RWPE1 (cell line): Measurements from ENCODE around the gene USP9X.

Source experiments
- CTCF ChIA-PET: fragments of 350-600 bp; sonication (Branson Sonifier 250); formaldehyde crosslinking; extraction: SDS; loops from one replicate; lab custom pipeline; 2021; lab: Yijun Ruan, JAX
- POLR2A ChIA-PET: fragments of 400-600 bp; formaldehyde crosslinking; extraction: SDS; loops from one replicate; lab custom pipeline; 2020; ENCODE audit warnings: antibody characterized with exemption; ENCODE audit not compliant: low non-redundant PET; lab: Yijun Ruan, JAX
- DNase-seq: peaks from one replicate; pipeline ENCODE4 v3.0.0; 2012; ENCODE audit warnings: low spot score
- H3K27ac ChIP-seq: fragments of 450-650 bp; 2 replicates; pipeline ENCODE4 v1.5.1; 2017
- CTCF ChIP-seq: fragments of 450-650 bp; conservative IDR thresholded peaks from 2 replicates; pipeline ENCODE4 v1.5.1; 2017; ENCODE audit warnings: low read depth, mild to moderate bottlenecking

The USP9X gene

GRCh38 chrX:41085512-41085877 is 250 bp downstream of the USP9X start:
- ChIA-PET CTCF (interaction anchor here (0.6 kb wide), 1 partner anchor 63 kb away, joined by 3 read pairs; no protein-coding TSS in a partner anchor), POLR2A (interaction anchor here (0.9 to 3.0 kb wide), 2 partner anchors 19 to 75 kb away, joined by 3 to 14 read pairs; no protein-coding TSS in a partner anchor)
- H3K27ac ChIP-seq = peak overlapping the region; percentile 96
- TF ChIP-seq CTCF = no peak
- DNase-seq = peak; percentile 16

GRCh38 chrX:41085878-41086626 is 807 bp downstream of the USP9X start:
- peak overlapping the region; percentile 96 for H3K27ac ChIP-seq
- peak; percentile 44 for DNase-seq
- TF ChIP-seq CTCF = no peak
- ChIA-PET CTCF (interaction anchor here (0.6 to 0.7 kb wide), 2 partner anchors 49 to 63 kb away, joined by 3 read pairs; no protein-coding TSS in a partner anchor), POLR2A (interaction anchor here (0.9 to 3.0 kb wide), 2 partner anchors 18 to 76 kb away, joined by 3 to 14 read pairs; no protein-coding TSS in a partner anchor)

DNA sequence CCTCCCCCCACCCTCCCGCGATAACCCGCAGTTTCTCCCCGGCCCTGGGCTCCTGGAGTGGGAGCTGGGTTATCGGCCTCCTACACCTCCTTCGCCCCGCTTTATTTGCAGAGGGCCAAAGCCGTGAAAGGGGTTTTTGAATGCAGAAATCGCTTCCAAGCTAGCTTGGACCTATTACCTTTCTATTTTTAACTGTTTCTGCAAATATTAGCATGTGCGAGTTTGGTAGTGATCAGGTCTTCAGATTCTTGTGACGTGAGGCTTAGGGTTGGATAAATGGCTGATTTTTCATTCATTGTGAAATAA is 1.3 kb downstream of the USP9X start:
- peak overlapping the region; percentile 96 for H3K27ac ChIP-seq
- ChIA-PET CTCF (interaction anchor here (0.7 kb wide), 1 partner anchor 50 kb away, joined by 3 read pairs; no protein-coding TSS in a partner anchor), POLR2A (interaction anchor here (3.0 kb wide), 1 partner anchor 77 kb away, joined by 14 read pairs; no protein-coding TSS in a partner anchor)
- TF ChIP-seq CTCF = no peak
- no peak for DNase-seq

GRCh38 chrX:41087201-41087600 is 2.0 kb downstream of the USP9X start:
- ChIA-PET CTCF (interaction anchor here (0.6 kb wide), 1 partner anchor 210 kb away, joined by 3 read pairs; no protein-coding TSS in a partner anchor), POLR2A (no interaction called here)
- no peak overlapping the region for H3K27ac ChIP-seq
- DNase-seq = no peak
- no peak for TF ChIP-seq CTCF

- no peak for DNase-seq
- no peak overlapping the region for H3K27ac ChIP-seq
- ChIA-PET CTCF (interaction anchor here (0.6 kb wide), 1 partner anchor 212 kb away, joined by 3 read pairs; no protein-coding TSS in a partner anchor), POLR2A (no interaction called here)
- no peak for TF ChIP-seq CTCF
These were observed 5.5 kb downstream of the USP9X start for GRCh38 chrX:41090568-41091238.

- DNase-seq = no peak
- ChIA-PET POLR2A (no interaction called here), CTCF (no interaction called here)
- no peak overlapping the region for H3K27ac ChIP-seq
- no peak for TF ChIP-seq CTCF
These were observed 7.5 kb downstream of the USP9X start for GRCh38 chrX:41092776-41093175.
